Measurements from ENCODE around the gene B3GNT4. TPM values are rescaled to one million over a fixed set of nuclear protein-coding genes. Genes with fewer than 3 reads are reported as not detected.
"Not testable (repeated sequence)": the region's sequence is repeated elsewhere in the genome, so short reads cannot be mapped to it uniquely, and the experiment has no call there.

Gene B3GNT4
- under 1 TPM in 2 of 3 donors, not detected in 1; 0.56 to 0.59 TPM for polyA plus RNA-seq

DNA sequence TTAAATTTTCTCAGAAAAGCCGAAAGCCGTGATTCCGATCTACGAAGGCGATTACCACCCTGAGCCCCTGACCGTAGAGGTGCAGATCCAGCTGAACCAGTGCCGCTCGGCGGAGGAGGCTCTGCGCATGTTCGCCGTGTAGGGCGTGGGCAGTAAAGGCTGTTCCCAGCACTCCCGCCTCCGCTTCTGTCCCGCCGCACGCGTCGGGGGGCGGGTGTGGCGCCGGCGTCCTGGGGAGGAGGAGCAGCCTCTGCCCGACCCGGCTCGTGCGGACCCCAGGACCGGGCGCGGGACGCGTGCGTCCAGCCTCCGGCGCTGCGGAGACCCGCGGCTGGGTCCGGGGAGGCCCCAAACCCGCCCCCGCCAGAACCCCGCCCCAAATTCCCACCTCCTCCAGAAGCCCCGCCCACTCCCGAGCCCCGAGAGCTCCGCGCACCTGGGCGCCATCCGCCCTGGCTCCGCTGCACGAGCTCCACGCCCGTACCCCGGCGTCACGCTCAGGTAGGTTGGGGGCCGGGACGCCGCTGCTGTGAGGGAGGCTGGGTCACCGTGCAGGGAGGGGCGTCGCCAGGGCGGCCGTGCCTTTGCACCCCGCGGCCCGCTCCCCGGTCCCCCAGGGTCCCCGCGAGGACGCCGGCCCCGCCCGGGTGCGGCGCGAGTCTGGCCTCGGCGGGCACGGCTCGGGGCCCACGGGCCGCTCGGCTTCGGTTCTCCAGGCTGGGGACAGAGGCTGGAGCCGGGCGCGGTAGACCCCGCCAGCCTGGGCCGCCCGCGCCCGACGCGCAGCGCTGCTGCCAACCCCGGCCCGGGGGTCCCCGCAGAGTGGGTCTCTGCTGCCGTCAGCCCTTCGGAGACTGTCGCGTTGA, at the start of gene B3GNT4:
Gene B3GNT4 (plus strand): TSS at position 409 of the 866 bp plus-strand sequence. CDS start 910 bp downstream, outside the sequence.
- 0 to 1% (median 1%) methylated on average over 78 to 104 of the region's 104 CpGs for WGBS, 3 donors
- no peak within 1 kb of the TSS for H3K27ac ChIP-seq (ENCODE audit: low read depth, low read length)

DNA sequence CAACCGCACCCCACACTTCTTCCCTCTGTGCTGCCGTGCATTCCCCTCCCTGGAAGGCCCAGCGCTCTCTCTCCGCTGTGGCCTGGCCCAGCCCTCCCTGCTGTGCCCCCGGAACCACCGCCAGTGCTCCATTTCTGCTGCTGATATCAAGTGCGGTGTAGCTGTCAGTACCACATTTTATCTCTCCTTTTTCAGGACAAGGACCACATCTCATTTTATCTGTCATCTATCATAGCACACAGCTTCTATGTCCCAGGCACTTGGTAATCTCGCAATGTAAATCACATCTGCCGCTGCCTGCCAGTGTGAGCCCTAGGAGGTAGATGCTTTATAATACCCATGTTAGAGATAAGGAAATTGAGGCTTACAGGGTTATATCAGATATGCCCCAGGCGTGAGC, 47.8 kb upstream of the B3GNT4 start:
- H3K27ac ChIP-seq (ENCODE audit: low read depth, low read length) = no peak overlapping the region
- 79 to 89% (median 81%) methylated on average over 10 of the region's 10 CpGs for WGBS, 3 donors

DNA sequence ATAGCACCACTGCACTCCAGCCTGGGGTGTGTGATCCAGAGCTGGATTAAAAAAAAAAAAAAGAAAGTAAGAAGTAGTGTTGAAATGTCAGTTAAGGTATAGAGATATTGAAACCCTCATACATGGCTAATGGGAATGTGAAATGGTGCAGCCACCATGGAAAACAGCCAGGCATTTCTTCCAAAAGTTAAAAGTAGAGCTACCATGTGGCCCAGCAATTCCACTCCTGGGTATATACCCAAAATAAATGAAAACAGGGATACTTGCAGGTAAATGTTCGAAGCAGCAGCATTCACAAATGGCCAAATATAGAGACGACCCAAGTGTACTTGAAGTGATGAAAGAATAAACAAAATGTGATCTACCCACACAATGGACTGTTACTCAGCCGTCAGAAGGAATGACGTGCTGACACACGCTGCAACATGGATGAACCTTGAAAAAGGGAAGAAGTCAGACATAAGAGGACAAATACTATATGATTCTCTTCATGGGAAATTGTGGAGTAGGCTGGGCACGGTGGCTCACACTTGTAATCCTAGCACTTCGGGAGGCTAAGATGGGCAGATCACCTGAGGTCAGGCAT, 44.7 kb upstream of the B3GNT4 start:
- WGBS, 3 donors = 88 to 92% (median 91%) methylated on average over 7 of the region's 7 CpGs
- H3K27ac ChIP-seq (ENCODE audit: low read depth, low read length) = no peak overlapping the region

- WGBS, 3 donors = 63 to 77% (median 74%) methylated on average over 4 of the region's 4 CpGs
- H3K27ac ChIP-seq (ENCODE audit: low read depth, low read length) = no peak overlapping the region
Observed at GRCh38 chr12:122159882-122160281, 43.6 kb upstream of the B3GNT4 start.

DNA sequence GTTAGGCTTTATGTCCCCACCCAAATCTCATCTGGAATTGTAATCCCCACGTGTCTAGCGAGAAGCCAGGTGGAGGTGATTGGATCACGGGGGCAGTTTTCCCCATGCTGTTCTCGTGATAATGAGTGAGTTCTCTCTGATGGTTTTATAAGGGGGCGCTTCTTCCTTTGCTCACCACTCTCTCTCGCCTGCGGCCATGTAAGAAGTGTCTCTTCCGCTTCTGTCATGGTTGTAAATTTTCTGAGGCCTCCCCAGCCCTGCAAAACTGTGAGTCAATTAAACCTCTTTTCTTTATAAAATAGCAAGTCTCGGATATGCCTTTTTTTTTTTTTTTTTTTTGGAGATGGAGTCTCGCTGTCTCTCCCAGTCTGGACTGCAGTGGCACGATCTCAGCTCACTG, 42.7 kb upstream of the B3GNT4 start:
- WGBS, 3 donors = 82 to 86% (median 84%) methylated on average over 11 of the region's 11 CpGs
- no peak overlapping the region for H3K27ac ChIP-seq (ENCODE audit: low read depth, low read length)

- WGBS, 3 donors = 51 to 76% (median 61%) methylated on average over 8 of the region's 8 CpGs
- no peak overlapping the region for H3K27ac ChIP-seq (ENCODE audit: low read depth, low read length)
Observed at GRCh38 chr12:122161682-122162081, 41.8 kb upstream of the B3GNT4 start.

GRCh38 chr12:122162976-122163375, 40.5 kb upstream of the B3GNT4 start:
- WGBS, 3 donors = 82 to 88% (median 86%) methylated on average over 3 of the region's 3 CpGs
- no peak overlapping the region for H3K27ac ChIP-seq (ENCODE audit: low read depth, low read length)

DNA sequence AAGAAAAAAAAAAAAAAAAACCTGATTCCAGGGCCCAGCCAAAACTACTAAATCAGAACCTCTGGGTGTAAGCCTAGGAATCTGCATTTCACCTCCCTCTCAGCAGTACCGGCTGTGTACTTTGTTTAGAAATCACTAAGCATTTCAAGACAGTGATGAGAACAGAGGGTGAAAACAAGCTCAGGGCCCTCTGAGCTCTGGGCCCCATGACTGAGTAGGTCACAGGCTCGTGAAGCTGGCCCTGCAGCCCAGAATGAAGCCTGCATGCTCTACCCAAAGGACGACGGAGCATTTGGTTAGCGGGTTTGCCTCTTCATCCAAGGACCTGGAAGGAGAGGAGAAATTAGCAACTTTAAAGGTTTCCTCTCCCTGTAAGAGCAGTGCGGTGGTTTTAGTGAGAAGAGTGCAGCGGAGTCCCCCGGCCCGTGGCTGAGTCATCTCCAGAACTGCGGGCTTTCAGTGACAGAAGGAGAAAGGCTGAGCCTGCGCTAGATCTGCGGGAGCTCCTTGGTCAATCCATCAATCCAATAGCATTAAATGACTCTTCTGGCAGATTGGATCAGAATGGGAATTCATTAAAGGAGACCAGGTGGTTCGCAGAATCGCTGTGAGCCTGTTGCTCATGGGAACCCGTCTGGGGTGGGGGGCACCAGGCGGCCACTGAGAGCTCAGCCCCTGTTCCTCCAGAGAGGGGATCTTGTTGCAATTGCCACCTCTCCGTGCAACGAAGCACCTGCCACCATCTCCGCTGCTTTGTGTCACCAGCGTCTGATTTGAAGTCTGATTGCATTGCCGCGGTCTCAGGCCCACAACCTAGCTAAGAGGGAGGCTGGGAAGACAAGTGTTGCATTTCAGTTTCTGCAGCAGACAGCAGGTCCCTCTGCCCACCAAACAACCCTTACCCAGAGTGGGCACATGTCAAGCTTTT, 36.8 kb upstream of the B3GNT4 start:
- 72 to 83% (median 81%) methylated on average over 22 of the region's 22 CpGs for WGBS, 3 donors
- no peak overlapping the region for H3K27ac ChIP-seq (ENCODE audit: low read depth, low read length)

DNA sequence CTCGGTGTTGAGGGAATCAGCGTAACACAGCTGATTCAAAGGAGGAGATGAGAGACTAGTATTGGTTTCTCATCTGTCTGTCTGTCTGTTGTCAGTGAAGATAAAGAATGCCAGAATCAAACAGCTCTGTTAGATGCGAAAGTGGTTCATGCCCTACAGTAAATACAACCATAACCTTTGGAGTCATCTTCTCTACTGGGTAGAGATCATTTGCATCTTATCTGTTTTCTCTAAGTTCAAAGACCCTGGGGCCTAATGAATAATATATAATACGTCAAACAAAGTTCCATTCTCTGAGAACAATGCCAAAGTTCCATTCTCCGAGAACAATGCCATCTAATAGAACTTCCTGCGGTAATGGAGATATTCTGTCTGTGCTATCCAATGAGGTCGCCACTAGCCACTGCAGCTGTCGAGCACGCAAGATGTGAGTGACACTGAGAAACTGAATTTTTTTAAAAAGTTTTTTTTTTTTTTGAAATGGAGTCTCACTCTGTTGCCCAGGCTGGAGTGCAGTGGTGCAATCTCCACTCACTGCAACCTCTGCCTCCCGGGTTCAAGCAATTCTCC, 36.1 kb upstream of the B3GNT4 start:
- 78 to 83% (median 80%) methylated on average over 10 of the region's 10 CpGs for WGBS, 3 donors
- H3K27ac ChIP-seq (ENCODE audit: low read depth, low read length) = no peak overlapping the region

DNA sequence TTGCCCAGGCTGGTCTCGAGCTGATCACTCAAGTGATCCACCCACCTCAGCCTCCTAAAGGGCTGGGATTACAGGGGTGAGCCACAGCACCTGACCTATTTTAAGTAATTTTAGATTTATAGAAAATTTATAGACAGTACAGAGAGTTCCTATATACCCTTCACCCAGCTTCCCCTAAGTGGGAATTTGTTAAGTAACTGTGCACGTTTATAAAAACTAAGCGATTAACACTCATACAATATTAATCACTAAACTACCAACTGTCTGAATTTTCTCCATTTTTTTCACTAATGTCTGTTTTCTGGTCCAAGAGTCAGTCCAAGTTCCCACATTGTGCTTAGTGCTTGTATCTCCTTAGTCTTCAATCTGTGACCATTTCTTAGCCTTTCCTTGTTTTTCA, 35.0 kb upstream of the B3GNT4 start:
- H3K27ac ChIP-seq (ENCODE audit: low read depth, low read length) = no peak overlapping the region
- WGBS, 3 donors = 85 to 89% (median 88%) methylated on average over 3 of the region's 3 CpGs

DNA sequence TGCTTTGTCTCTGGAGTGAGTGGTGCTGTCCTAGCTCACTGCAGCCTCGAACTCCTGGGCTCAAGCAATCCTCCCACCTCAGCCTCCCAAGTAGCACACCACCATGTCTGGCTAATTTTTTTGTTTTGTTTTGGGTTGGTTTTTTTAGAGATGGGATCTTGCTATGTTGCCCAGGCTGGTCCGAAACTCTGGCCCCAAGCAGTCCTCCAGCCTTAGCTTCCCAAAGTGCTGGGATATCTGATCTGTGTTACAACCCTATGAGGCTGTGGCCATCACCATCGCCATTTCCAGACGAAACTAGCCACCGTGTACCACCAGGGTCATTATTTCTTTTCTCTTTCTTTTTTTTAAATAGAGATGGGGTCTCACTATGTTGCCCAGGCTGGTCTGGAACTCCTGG, 32.1 kb upstream of the B3GNT4 start:
- WGBS, 3 donors = 87 to 90% (median 90%) methylated on average over 5 of the region's 5 CpGs
- no peak overlapping the region for H3K27ac ChIP-seq (ENCODE audit: low read depth, low read length)

- 59 to 71% (median 64%) methylated on average over 17 of the region's 17 CpGs for WGBS, 3 donors
- H3K27ac ChIP-seq (ENCODE audit: low read depth, low read length) = no peak overlapping the region
Observed at GRCh38 chr12:122172262-122172939, 31.1 kb upstream of the B3GNT4 start.

DNA sequence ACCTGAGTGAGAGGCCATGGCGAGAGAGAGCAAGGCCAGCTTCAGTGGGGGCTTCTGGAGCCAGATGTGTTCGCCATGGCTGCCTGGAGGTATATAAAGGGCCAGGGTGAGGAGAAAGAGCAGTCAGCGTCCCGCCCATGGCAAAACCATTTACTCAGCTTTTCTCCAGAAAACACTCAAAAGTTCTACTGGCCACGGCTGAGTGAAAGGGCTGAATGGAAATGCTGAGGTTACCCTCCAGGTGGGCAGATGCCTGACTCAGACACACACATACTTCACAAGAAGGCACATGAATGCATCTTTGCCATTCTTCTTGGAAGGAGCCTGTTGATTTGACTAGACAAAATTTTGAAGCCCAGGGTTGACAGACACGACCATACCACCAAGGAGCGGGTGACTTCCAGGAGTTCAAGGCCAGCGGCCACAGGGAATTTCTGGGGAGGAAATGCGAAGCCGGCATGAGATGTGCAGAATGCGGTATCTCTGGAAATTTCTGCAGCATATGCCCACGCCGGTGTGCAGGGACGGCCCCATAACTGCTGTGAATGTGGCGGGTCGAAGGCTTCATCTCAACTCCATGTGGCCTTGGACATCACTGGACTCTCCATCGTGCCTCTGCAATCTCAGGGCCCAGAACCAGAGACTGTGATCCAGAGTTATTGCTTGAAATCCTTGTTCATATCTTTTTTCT, 29.2 kb upstream of the B3GNT4 start, which contains the start of gene IL31:
Gene IL31 (minus strand): TSS at position 67 of the 691 bp plus-strand sequence. CDS start 49 bp downstream, at position 18.
- H3K27ac ChIP-seq (ENCODE audit: low read depth, low read length) = no peak within 1 kb of the TSS
- 86 to 91% (median 88%) methylated on average over 17 of the region's 17 CpGs for WGBS, 3 donors

GRCh38 chr12:122176473-122176872, 27.0 kb upstream of the B3GNT4 start:
- not testable (repeated sequence) for H3K27ac ChIP-seq (ENCODE audit: low read depth, low read length)
- WGBS, 3 donors = 81 to 87% (median 84%) methylated on average over 4 of the region's 4 CpGs

DNA sequence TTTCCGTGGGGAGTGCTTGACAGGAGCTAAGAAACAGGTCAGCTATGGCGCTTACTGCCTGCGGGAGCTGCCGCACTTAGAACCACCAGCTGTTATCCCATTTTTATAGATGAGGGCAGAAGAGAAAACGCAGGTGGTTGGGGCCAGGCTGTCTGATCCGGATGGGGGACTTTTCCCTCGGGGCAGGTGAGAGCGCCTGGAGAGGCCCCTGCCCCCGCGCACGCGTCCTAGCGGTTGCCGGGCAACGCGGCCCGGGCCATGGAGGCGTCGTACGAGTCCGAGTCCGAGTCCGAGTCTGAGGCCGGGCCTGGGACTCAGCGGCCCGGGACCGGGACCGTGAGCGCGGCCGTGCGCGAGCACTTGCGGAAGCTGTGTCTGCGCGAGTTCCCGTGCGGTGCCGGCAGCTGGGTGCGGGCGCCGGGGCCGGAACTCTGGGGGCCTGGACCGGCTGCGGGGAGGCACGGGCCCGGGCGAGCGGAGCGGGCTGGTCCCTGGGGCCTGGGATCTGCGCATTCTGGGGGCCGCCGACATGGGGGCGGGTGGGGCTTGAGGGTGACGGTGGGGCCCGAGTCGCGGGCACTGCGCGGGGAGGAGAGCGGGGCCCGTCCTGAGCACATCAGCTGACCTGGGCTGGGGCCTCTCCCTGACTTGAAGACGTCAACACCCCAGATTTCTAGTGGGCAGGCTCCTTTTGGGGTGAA, 20.5 kb upstream of the B3GNT4 start, which contains the start of gene LRRC43:
Gene LRRC43 (plus strand): TSS at position 237 of the 701 bp plus-strand sequence. CDS start 22 bp downstream, at position 259.
- WGBS, 3 donors = 2 to 3% (median 3%) methylated on average over 56 to 63 of the region's 63 CpGs
- no peak within 1 kb of the TSS for H3K27ac ChIP-seq (ENCODE audit: low read depth, low read length)

GRCh38 chr12:122183588-122183940, 19.9 kb upstream of the B3GNT4 start:
- WGBS, 3 donors = 79 to 83% (median 79%) methylated on average over 10 of the region's 10 CpGs
- no peak overlapping the region for H3K27ac ChIP-seq (ENCODE audit: low read depth, low read length)

GRCh38 chr12:122184517-122184916, 19.0 kb upstream of the B3GNT4 start:
- no peak overlapping the region for H3K27ac ChIP-seq (ENCODE audit: low read depth, low read length)
- WGBS, 3 donors = 56 to 86% (median 57%) methylated on average over 18 of the region's 18 CpGs
